ENCODE data around the gene ZBTB7A.
A peak's percentile ranks its signal among the peaks of the same experiment; 100 is the strongest.
"Not testable (repeated sequence)": the region's sequence is repeated elsewhere in the genome, so short reads cannot be mapped to it uniquely, and the experiment has no call there.

ZBTB7A gene

GRCh38 chr19:4009990-4010807, 56.5 kb downstream of the ZBTB7A start:
- H4K20me1 ChIP-seq (ENCODE audit: insufficient read depth, low read length), result peaks cover 66% of the 10 kb centered on the region
- no peak overlapping the region for H3K27ac ChIP-seq (ENCODE audit: low read length)
- H3K36me3 ChIP-seq (ENCODE audit: insufficient read depth, low read length), result peaks cover 58% of the 10 kb centered on the region
- H2AFZ ChIP-seq (ENCODE audit: low read depth, low read length), result no peak overlapping the region
- no peak for DNase-seq
- H3K27me3 ChIP-seq (ENCODE audit: insufficient read depth, low read length, poor library complexity), result no peaks in the 10 kb centered on the region
- peaks cover 79% of the 10 kb centered on the region for H3K79me2 ChIP-seq (ENCODE audit: insufficient read depth, low read length)
- peaks cover 48% of the 10 kb centered on the region for H3K4me1 ChIP-seq (ENCODE audit: insufficient read depth, low read length)
- H3K9me3 ChIP-seq (ENCODE audit: insufficient read depth, low read length, severe bottlenecking), result no peaks in the 10 kb centered on the region
- H3K4me3 ChIP-seq (ENCODE audit: low read depth in 1 of 2, low read length in 2 of 2), result no peak overlapping the region
- peak overlapping the region; percentile 89 for H3K9ac ChIP-seq (ENCODE audit: low read depth, low read length)
- ATAC-seq (ENCODE audit: insufficient read depth, low read depth), result no peak
- H3K4me2 ChIP-seq (ENCODE audit: insufficient read depth, low read length), result peak overlapping the region; percentile 99
- TF ChIP-seq EZH2 (IDR thresholded peaks at IDR 0.05; ENCODE audit: borderline replicate concordance, low read depth, low read length, severe bottlenecking) (no peak), CTCF (IDR thresholded peaks at IDR 0.05; ENCODE audit: borderline replicate concordance, extremely low read depth, low read length, poor library complexity, severe bottlenecking) (no peak)

DNA sequence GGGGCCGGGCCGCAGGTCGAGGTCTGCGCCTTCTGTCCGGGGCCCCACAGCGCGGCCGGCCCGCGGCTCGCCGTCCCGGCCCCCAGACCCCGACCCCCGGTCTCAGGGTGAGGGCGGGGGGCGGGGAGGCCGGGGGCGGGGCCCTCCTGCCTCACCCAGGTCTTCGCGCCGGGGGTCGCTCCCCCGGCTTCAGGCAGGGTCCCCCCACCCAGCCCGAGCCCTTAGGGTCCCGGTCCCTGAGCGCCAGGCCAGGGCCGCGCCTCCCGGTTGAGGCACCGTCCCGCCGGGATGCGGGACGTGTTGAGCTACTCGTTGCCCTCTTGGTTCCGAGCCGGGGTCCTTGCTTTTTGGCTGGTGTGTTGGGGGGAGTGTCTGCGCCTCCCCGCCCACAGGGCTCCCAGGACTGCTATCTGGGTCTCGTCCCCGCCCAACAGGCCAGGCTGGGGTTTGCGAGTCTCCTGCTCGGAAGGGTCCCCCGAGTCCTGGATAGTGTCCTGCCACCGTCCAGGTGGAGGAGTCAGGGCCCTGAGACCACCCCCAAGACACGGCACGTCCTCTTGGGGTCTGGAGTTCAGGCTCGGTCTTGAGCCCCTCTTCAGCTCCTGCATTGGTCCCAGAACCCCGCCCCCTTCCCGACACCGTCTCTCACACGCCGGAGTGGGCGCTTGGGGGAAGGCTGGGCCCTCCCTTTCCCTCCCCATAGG, 58.7 kb downstream of the ZBTB7A start:
- Histone ChIP-seq H3K79me2 (ENCODE audit: insufficient read depth, low read length) (peaks cover 58% of the 10 kb centered on the region), H3K4me2 (ENCODE audit: insufficient read depth, low read length) (peak overlapping the region; percentile 99), H3K9me3 (ENCODE audit: insufficient read depth, low read length, severe bottlenecking) (no peaks in the 10 kb centered on the region), H4K20me1 (ENCODE audit: insufficient read depth, low read length) (peaks cover 45% of the 10 kb centered on the region), H3K9ac (ENCODE audit: low read depth, low read length) (peak overlapping the region; percentile 89), H3K36me3 (ENCODE audit: insufficient read depth, low read length) (peaks cover 36% of the 10 kb centered on the region), H3K4me1 (ENCODE audit: insufficient read depth, low read length) (peaks cover 46% of the 10 kb centered on the region), H2AFZ (ENCODE audit: low read depth, low read length) (peak overlapping the region; percentile 68), H3K27me3 (ENCODE audit: insufficient read depth, low read length, poor library complexity) (no peaks in the 10 kb centered on the region), H3K27ac (ENCODE audit: low read length) (peak overlapping the region; percentile 67), H3K4me3 (ENCODE audit: low read depth in 1 of 2, low read length in 2 of 2) (peak overlapping the region; percentile 100)
- TF ChIP-seq EZH2 (IDR thresholded peaks at IDR 0.05; ENCODE audit: borderline replicate concordance, low read depth, low read length, severe bottlenecking) (no peak), CTCF (IDR thresholded peaks at IDR 0.05; ENCODE audit: borderline replicate concordance, extremely low read depth, low read length, poor library complexity, severe bottlenecking) (no peak)
- peak; percentile 52 for DNase-seq
- ATAC-seq (ENCODE audit: insufficient read depth, low read depth), result peak; percentile 1; the same call in 1 of the 3 replicates

DNA sequence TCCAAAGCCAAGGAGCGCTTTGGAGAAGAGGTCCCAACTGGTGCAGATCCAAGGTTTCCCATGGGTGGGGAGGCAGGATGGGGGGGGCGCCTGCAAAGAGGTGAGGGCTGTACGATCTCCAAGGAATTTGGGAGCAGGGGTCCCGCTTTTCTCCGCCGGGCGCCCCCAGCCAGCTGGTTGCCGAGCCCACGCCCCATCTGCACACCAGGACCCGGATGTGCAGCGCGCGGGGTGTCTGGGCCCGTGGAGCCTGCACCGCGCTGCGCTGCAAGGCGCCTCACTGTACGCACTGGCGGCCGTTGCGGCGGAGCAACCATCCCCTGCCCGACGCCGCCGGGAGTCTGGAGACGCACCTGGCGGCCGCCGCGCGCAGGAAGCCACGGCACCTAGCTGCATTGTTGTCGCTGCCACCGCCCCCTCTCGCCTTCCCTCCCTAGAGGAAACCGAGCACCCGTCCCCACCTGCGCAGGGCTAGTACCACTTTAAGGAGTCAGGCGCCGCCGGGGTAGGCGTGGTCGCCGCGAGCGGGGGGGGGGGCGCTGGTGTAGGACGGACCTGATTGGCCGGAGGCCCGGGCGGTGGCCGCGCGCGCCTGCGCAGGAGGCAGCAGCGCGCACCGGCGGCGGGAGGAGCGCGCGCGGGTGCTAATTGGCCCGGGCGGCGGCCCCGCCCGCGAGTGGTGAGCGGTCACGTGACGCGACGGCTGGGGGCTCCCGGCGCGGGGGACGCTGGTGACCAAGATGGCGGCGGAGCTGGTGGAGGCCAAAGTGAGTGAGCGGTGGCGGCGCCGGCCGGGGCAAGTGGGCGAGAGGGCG, 59.5 kb downstream of the ZBTB7A start, which contains the start of gene PIAS4:
Gene PIAS4 (plus strand): TSS at position 716 of the 815 bp plus-strand sequence. CDS start 25 bp downstream, at position 741.
- peak; percentile 96 for DNase-seq
- Histone ChIP-seq H3K9ac (ENCODE audit: low read depth, low read length) (peak within 1 kb of the TSS; percentile 89), H3K4me1 (ENCODE audit: insufficient read depth, low read length) (peaks cover 46% of the 10 kb centered on the region), H3K4me2 (ENCODE audit: insufficient read depth, low read length) (peak within 1 kb of the TSS; percentile 99), H4K20me1 (ENCODE audit: insufficient read depth, low read length) (peaks cover 38% of the 10 kb centered on the region), H3K9me3 (ENCODE audit: insufficient read depth, low read length, severe bottlenecking) (no peaks in the 10 kb centered on the region), H2AFZ (ENCODE audit: low read depth, low read length) (peak within 1 kb of the TSS; percentile 92), H3K79me2 (ENCODE audit: insufficient read depth, low read length) (peaks cover 51% of the 10 kb centered on the region), H3K27ac (ENCODE audit: low read length) (peak within 1 kb of the TSS; percentile 99), H3K4me3 (ENCODE audit: low read depth in 1 of 2, low read length in 2 of 2) (peak within 1 kb of the TSS; percentile 100), H3K27me3 (ENCODE audit: insufficient read depth, low read length, poor library complexity) (no peaks in the 10 kb centered on the region), H3K36me3 (ENCODE audit: insufficient read depth, low read length) (peaks cover 28% of the 10 kb centered on the region)
- no peak for TF ChIP-seq EZH2 (IDR thresholded peaks at IDR 0.05; ENCODE audit: borderline replicate concordance, low read depth, low read length, severe bottlenecking)
- TF ChIP-seq CTCF (IDR thresholded peaks at IDR 0.05; ENCODE audit: borderline replicate concordance, extremely low read depth, low read length, poor library complexity, severe bottlenecking), result no peak
- peak; percentile 92 for ATAC-seq (ENCODE audit: insufficient read depth, low read depth)

DNA sequence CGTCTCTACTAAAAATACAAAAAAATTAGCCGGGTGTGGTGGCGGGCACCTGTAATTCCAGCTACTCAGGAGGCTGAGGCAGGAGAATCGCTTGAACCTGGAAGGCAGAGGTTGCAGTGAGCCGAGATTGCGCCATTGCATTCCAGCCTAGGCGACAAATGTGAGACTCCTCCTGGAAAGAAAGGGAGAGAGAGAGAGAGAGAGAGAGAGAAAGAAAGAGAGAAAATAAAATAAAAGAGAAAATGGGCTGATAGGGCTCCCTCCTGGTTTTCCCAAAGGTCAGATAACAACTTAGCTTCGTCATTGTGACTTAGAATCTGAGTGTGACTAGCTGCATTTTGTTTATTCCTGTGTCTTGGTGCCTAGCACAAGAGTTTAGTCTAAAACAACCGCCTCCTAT, 61.3 kb downstream of the ZBTB7A start:
- not testable (repeated sequence) for H3K9me3 ChIP-seq (ENCODE audit: insufficient read depth, low read length, severe bottlenecking); H3K9ac ChIP-seq (ENCODE audit: low read depth, low read length); ATAC-seq (ENCODE audit: insufficient read depth, low read depth); H3K4me2 ChIP-seq (ENCODE audit: insufficient read depth, low read length); H3K27ac ChIP-seq (ENCODE audit: low read length); H3K4me3 ChIP-seq (ENCODE audit: low read depth in 1 of 2, low read length in 2 of 2); H3K27me3 ChIP-seq (ENCODE audit: insufficient read depth, low read length, poor library complexity); H2AFZ ChIP-seq (ENCODE audit: low read depth, low read length); DNase-seq
- peaks cover 33% of the 10 kb centered on the region for H3K79me2 ChIP-seq (ENCODE audit: insufficient read depth, low read length)
- H3K4me1 ChIP-seq (ENCODE audit: insufficient read depth, low read length), result peaks cover 37% of the 10 kb centered on the region
- H4K20me1 ChIP-seq (ENCODE audit: insufficient read depth, low read length), result peaks cover 23% of the 10 kb centered on the region
- peaks cover 17% of the 10 kb centered on the region; the same call in 1 of the 2 replicates for H3K36me3 ChIP-seq (ENCODE audit: insufficient read depth, low read length)

GRCh38 chr19:4000798-4001197, 65.9 kb downstream of the ZBTB7A start:
- H3K9me3 ChIP-seq (ENCODE audit: insufficient read depth, low read length, severe bottlenecking); H3K4me3 ChIP-seq (ENCODE audit: low read depth in 1 of 2, low read length in 2 of 2); H3K4me1 ChIP-seq (ENCODE audit: insufficient read depth, low read length); H2AFZ ChIP-seq (ENCODE audit: low read depth, low read length); H3K27me3 ChIP-seq (ENCODE audit: insufficient read depth, low read length, poor library complexity); H3K27ac ChIP-seq (ENCODE audit: low read length); H4K20me1 ChIP-seq (ENCODE audit: insufficient read depth, low read length); H3K36me3 ChIP-seq (ENCODE audit: insufficient read depth, low read length); ATAC-seq (ENCODE audit: insufficient read depth, low read depth); H3K4me2 ChIP-seq (ENCODE audit: insufficient read depth, low read length); H3K79me2 ChIP-seq (ENCODE audit: insufficient read depth, low read length); DNase-seq; H3K9ac ChIP-seq (ENCODE audit: low read depth, low read length): not testable (repeated sequence)

Measured in DND-41 (cell line).